Measurements from ENCODE around the gene SENP7. TPM values are rescaled to one million over a fixed set of nuclear protein-coding genes. Genes with fewer than 3 reads are reported as not detected.

The SENP7 gene
- total and polyA plus RNA-seq, 2 donors (not counting 1 experiment from before 2014, with no cell fraction given), result 14.7 to 50.3 TPM

GRCh38 chr3:101536266-101536665 lies 23.3 kb upstream of the SENP7 start:
- Histone ChIP-seq H3K27ac (ENCODE audit: low read length in 2 of 2) (no peak overlapping the region), H3K4me2 (replicated peaks; ENCODE audit: low read depth, low read length, poor library complexity, severe bottlenecking) (no peak overlapping the region), H4K20me1 (ENCODE audit: control insufficient read depth, insufficient read depth, low read length, poor library complexity, severe bottlenecking) (no peaks in the 10 kb centered on the region), H2AFZ (ENCODE audit: insufficient read depth, low read depth, low read length, poor library complexity, severe bottlenecking) (no peak overlapping the region), H3K4me1 (ENCODE audit: control insufficient read depth in 2 of 2, insufficient read depth in 2 of 2, low read length in 2 of 2) (no peaks in the 10 kb centered on the region), H3K27me3 (replicated peaks in 1 of 4; ENCODE audit: control extremely low read depth in 1 of 4, control insufficient read depth in 3 of 4, insufficient read depth in 4 of 4, low read length in 3 of 4) (no peaks in the 10 kb centered on the region), H3K36me3 (replicated peaks in 1 of 2; ENCODE audit: control extremely low read depth in 1 of 2, control insufficient read depth in 1 of 2, extremely low read depth in 1 of 2, insufficient read depth in 2 of 2, low read length in 1 of 2) (no peaks in the 10 kb centered on the region), H3K9ac (ENCODE audit: low read length) (no peak overlapping the region), H3K4me3 (ENCODE audit: control extremely low read depth in 1 of 5, extremely low read depth in 1 of 5, insufficient read depth in 1 of 5, low read depth in 2 of 5, low read length in 4 of 5) (no peak overlapping the region), H3K79me2 (ENCODE audit: control insufficient read depth, insufficient read depth, low read length) (no peaks in the 10 kb centered on the region), H3K9me3 (ENCODE audit: control extremely low read depth in 1 of 3, control insufficient read depth in 2 of 3, insufficient read depth in 1 of 3, low read length in 2 of 3) (no peaks in the 10 kb centered on the region)
- H3K4me1 Mint-ChIP-seq, result peaks cover 4% of the 10 kb centered on the region
- no peak for TF ChIP-seq CTCF (IDR thresholded peaks at IDR 0.05)
- no peak for TF ChIP-seq EZH2 (IDR thresholded peaks at IDR 0.05; ENCODE audit: borderline replicate concordance, insufficient read depth, low read depth, low read length, poor library complexity, severe bottlenecking)
- no peak for DNase-seq
- POLR2A ChIA-PET, result no interaction called here
- ATAC-seq (ENCODE audit: low read depth), result no peak
- intact Hi-C loops (cut with micrococcal nuclease), result no loop called here
- no peak overlapping the region for H3K4me3 Mint-ChIP-seq
- CTCF ChIA-PET, result no interaction called here
- H3K9me3 Mint-ChIP-seq (ENCODE audit: insufficient read depth), result no peaks in the 10 kb centered on the region
- peaks cover 16% of the 10 kb centered on the region for H3K27me3 Mint-ChIP-seq
- 100% methylated on average over 1 of the region's 1 CpG for WGBS (ENCODE audit: insufficient coverage)
- H3K27ac Mint-ChIP-seq, result no peak overlapping the region

- peaks cover 4% of the 10 kb centered on the region for H3K4me1 Mint-ChIP-seq
- intact Hi-C loops (cut with micrococcal nuclease), result no loop called here
- ChIA-PET CTCF (no interaction called here), POLR2A (no interaction called here)
- H3K36me3 ChIP-seq (replicated peaks in 1 of 2; ENCODE audit: control extremely low read depth in 1 of 2, control insufficient read depth in 1 of 2, extremely low read depth in 1 of 2, insufficient read depth in 2 of 2, low read length in 1 of 2), result no peaks in the 10 kb centered on the region
- no peaks in the 10 kb centered on the region for H3K79me2 ChIP-seq (ENCODE audit: control insufficient read depth, insufficient read depth, low read length)
- H3K4me3 ChIP-seq (ENCODE audit: control extremely low read depth in 1 of 5, extremely low read depth in 1 of 5, insufficient read depth in 1 of 5, low read depth in 2 of 5, low read length in 4 of 5), result no peak overlapping the region
- H3K27me3 Mint-ChIP-seq, result peaks cover 16% of the 10 kb centered on the region
- H3K27ac ChIP-seq (ENCODE audit: low read length in 2 of 2), result no peak overlapping the region
- H3K4me3 Mint-ChIP-seq, result no peak overlapping the region
- WGBS (ENCODE audit: insufficient coverage), result no CpG with 5 or more reads among the region's 5 CpGs
- H3K27me3 ChIP-seq (replicated peaks in 1 of 4; ENCODE audit: control extremely low read depth in 1 of 4, control insufficient read depth in 3 of 4, insufficient read depth in 4 of 4, low read length in 3 of 4), result no peaks in the 10 kb centered on the region
- no peak overlapping the region for H2AFZ ChIP-seq (ENCODE audit: insufficient read depth, low read depth, low read length, poor library complexity, severe bottlenecking)
- H3K4me1 ChIP-seq (ENCODE audit: control insufficient read depth in 2 of 2, insufficient read depth in 2 of 2, low read length in 2 of 2), result no peaks in the 10 kb centered on the region
- ATAC-seq (ENCODE audit: low read depth) (no peak), DNase-seq (no peak)
- H4K20me1 ChIP-seq (ENCODE audit: control insufficient read depth, insufficient read depth, low read length, poor library complexity, severe bottlenecking), result no peaks in the 10 kb centered on the region
- no peak for TF ChIP-seq CTCF (IDR thresholded peaks at IDR 0.05)
- no peak for TF ChIP-seq EZH2 (IDR thresholded peaks at IDR 0.05; ENCODE audit: borderline replicate concordance, insufficient read depth, low read depth, low read length, poor library complexity, severe bottlenecking)
- H3K4me2 ChIP-seq (replicated peaks; ENCODE audit: low read depth, low read length, poor library complexity, severe bottlenecking), result no peak overlapping the region
- H3K27ac Mint-ChIP-seq, result no peak overlapping the region
- H3K9ac ChIP-seq (ENCODE audit: low read length), result no peak overlapping the region
- peaks cover 0 to 4% (median 0%) of the 10 kb centered on the region in 3 donors for H3K9me3 ChIP-seq (ENCODE audit: control extremely low read depth in 1 of 3, control insufficient read depth in 2 of 3, insufficient read depth in 1 of 3, low read length in 2 of 3)
- H3K9me3 Mint-ChIP-seq (ENCODE audit: insufficient read depth), result no peaks in the 10 kb centered on the region
Observed at GRCh38 chr3:101535221-101535620, 22.2 kb upstream of the SENP7 start.

All from B cell (primary cell).